Suprapubic skin (tissue), 3 donors: Measurements from ENCODE around the gene RPL18A.

Experiments used
- POLR2AphosphoS5 ChIP-seq, 3 donors: sonication (generic); formaldehyde crosslinking; IDR thresholded peaks; one replicate each; pipeline ENCODE4 v1.6.1; 2017; ENCODE audit warnings: antibody characterized with exemption in 3 of 3
- TF ChIP-seq, protein P1 (sequence below), 2 donors: fragments of 200-600 bp in 1 of 2; fragments of 450-650 bp in 1 of 2; sonication (generic) in 1 of 2; IDR thresholded peaks; one replicate each; pipeline ENCODE4 v1.5.1; 2016 to 2019; ENCODE audit warnings: antibody characterized with exemption in 2 of 2, mild to moderate bottlenecking in 1 of 2, moderate library complexity in 1 of 2

DNA sequence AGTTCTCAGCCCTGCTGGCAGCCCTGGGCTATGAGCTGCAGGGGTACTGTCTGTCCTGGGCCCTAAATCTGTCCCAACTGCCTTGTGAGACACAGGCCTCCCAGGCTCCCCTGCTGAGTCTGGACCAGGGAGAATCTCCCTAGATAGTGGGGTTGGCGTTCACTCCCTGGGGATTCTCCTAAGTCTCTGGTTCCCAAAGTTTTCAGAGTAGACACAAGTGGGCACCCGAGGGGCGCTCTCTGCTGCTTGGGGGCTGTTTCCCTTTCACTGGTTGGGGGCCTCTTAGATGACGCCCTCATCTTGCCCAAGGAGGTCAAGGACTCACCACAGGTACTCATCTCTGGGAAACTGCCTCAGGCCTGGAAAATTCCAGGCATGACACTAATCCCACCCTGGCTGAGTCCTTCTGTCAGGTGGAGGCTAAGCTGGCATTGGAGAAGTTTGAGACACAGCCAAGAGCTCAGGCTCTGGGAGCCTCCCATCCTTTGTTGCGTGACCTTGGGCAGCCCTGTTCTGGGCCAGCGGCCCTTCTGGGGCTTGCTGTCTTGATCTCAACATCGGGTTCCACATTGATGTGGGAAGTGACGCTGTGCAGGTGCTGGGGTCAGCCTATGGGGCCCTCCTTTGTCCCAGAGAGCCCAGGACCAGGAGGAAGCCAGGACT, 3.9 kb downstream of the RPL18A start:
- TF ChIP-seq, protein P1, sequence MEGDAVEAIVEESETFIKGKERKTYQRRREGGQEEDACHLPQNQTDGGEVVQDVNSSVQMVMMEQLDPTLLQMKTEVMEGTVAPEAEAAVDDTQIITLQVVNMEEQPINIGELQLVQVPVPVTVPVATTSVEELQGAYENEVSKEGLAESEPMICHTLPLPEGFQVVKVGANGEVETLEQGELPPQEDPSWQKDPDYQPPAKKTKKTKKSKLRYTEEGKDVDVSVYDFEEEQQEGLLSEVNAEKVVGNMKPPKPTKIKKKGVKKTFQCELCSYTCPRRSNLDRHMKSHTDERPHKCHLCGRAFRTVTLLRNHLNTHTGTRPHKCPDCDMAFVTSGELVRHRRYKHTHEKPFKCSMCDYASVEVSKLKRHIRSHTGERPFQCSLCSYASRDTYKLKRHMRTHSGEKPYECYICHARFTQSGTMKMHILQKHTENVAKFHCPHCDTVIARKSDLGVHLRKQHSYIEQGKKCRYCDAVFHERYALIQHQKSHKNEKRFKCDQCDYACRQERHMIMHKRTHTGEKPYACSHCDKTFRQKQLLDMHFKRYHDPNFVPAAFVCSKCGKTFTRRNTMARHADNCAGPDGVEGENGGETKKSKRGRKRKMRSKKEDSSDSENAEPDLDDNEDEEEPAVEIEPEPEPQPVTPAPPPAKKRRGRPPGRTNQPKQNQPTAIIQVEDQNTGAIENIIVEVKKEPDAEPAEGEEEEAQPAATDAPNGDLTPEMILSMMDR (IDR thresholded peaks at IDR 0.05) = no peak
- no peak for TF ChIP-seq POLR2AphosphoS5 (IDR thresholded peaks at IDR 0.05)
